Stimulated activated CD4-positive, alpha-beta T cell treated with anti-CD3 and anti-CD28 coated beads, Interleukin-1b, Interleukin-23, amount 100 ng/mL, for 24 hours (primary cell): Measurements from ENCODE around the gene MEX3D.

Experiments
- DNase-seq, 4 experiments: peaks; one replicate each; pipeline ENCODE4 v3.0.0-alpha.2; 2020; ENCODE audit warnings: low read depth in 4 of 4, low spot score in 1 of 4

Gene MEX3D

GRCh38 chr19:1505991-1506881 is 61.9 kb downstream of the MEX3D start:
- no peak for DNase-seq

- DNase-seq = no peak
These were observed 63.1 kb downstream of the MEX3D start for GRCh38 chr19:1505012-1505411.
